Measurements from ENCODE around the gene DCLRE1B.

DNA sequence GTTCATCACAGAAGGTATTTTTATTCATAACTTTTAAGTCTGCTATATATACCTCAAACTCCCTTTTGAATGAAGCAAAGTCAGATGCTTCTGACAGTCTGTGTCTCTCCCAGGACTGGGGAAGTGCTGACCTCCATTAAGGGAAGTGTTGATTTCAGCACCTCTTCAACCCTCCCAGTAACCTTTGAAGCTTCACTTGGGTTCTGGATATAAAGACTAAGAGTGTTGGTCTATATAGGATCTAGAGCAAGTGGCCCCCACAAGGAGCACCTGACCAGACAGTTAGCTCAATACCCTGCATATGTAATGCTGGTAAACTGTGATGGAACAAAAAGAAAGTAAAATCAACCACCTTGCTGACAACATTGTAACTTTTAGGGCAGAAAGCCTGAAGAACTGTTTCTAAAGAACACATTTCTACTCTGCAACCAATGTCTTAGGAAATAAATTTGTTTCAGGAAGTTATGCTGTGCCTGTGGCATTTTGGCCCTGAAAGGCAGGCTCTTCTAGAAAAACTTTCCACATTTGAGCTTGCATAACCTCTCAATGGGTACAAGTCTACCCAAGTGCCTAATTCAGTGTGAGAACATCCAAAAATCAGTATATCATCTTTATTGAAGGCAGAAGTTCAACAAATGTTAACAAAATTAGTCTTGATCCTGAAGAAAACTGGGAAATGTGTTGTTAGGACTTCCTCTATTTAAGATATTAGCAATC, 32.7 kb upstream of the DCLRE1B start:
- TF ChIP-seq, protein P1, sequence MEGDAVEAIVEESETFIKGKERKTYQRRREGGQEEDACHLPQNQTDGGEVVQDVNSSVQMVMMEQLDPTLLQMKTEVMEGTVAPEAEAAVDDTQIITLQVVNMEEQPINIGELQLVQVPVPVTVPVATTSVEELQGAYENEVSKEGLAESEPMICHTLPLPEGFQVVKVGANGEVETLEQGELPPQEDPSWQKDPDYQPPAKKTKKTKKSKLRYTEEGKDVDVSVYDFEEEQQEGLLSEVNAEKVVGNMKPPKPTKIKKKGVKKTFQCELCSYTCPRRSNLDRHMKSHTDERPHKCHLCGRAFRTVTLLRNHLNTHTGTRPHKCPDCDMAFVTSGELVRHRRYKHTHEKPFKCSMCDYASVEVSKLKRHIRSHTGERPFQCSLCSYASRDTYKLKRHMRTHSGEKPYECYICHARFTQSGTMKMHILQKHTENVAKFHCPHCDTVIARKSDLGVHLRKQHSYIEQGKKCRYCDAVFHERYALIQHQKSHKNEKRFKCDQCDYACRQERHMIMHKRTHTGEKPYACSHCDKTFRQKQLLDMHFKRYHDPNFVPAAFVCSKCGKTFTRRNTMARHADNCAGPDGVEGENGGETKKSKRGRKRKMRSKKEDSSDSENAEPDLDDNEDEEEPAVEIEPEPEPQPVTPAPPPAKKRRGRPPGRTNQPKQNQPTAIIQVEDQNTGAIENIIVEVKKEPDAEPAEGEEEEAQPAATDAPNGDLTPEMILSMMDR (IDR thresholded peaks at IDR 0.05; ENCODE audit: insufficient read depth, low read depth, low read length), result no peak
- no peak for TF ChIP-seq EZH2 (IDR thresholded peaks at IDR 0.05; ENCODE audit: insufficient read depth, low read length)

Measured in astrocyte (in vitro differentiated cells and primary cell).